Vagina (tissue), 2 donors: ENCODE measurements around the gene PRIMPOL. TPM values are rescaled to one million over a fixed set of nuclear protein-coding genes. Genes with fewer than 3 reads are reported as not detected.
A peak's percentile ranks its signal among the peaks of the same experiment; 100 is the strongest.

Experiments
- DNase-seq, 2 donors: peaks; one replicate each; pipeline ENCODE4 v3.0.0-alpha.2; 2017; ENCODE audit errors: extremely low spot score in 2 of 2
- H3K27ac ChIP-seq: fragments of 200-600 bp; sonication (generic); one replicate; pipeline ENCODE4 v1.5.1; 2019
- H3K27me3 ChIP-seq: fragments of 200-600 bp; sonication (generic); one replicate; pipeline ENCODE4 v1.5.1; 2019
- H3K36me3 ChIP-seq, 2 donors: fragments of 200-600 bp; sonication (generic); one replicate each; pipeline ENCODE4 v1.5.1; 2017 to 2019
- H3K4me1 ChIP-seq: fragments of 200-600 bp; sonication (generic); one replicate; pipeline ENCODE4 v1.5.1; 2019
- H3K4me3 ChIP-seq, 2 donors: fragments of 200-600 bp; sonication (generic); 1 replicate in 1 of 2; 2 replicates in 1 of 2; pipeline ENCODE4 v1.5.1; 2016 to 2019
- H3K9me3 ChIP-seq: fragments of 200-600 bp; sonication (generic); one replicate; pipeline ENCODE4 v1.5.1; 2019
- POLR2A ChIP-seq, 2 donors: fragments of 450-650 bp; IDR thresholded peaks; one replicate each; pipeline ENCODE4 v1.6.1; 2017; ENCODE audit warnings: antibody characterized with exemption in 2 of 2, mild to moderate bottlenecking in 2 of 2, moderate library complexity in 2 of 2
- POLR2AphosphoS5 ChIP-seq, 2 donors: sonication (generic); formaldehyde crosslinking; IDR thresholded peaks; one replicate each; pipeline ENCODE4 v1.9.0; 2017; ENCODE audit warnings: antibody characterized with exemption in 2 of 2, mild to moderate bottlenecking in 2 of 2, low read depth in 1 of 2; ENCODE audit not compliant: insufficient read depth in 1 of 2
- intact Hi-C: fragments of 100-400 bp; cut with DNase I; formaldehyde crosslinking; loops from one replicate; pipeline ENCODE4 v1.15.1; 2023
- total RNA-seq: library from RNA; depleted of rRNA; stranded (reverse); fragments of >200 nt; gene quantifications from one replicate; pipeline ENCODE4 v1.2.3, GENCODE V29; 2016
- TF ChIP-seq, protein P1 (sequence below), 3 experiments: fragments of 450-650 bp in 2 of 3; fragments of 200-600 bp in 1 of 3; sonication (generic) in 1 of 3; IDR thresholded peaks; one replicate each; pipeline ENCODE4 v1.5.1; 2017 to 2019; ENCODE audit warnings: antibody characterized with exemption in 3 of 3, mild to moderate bottlenecking in 2 of 3, moderate library complexity in 2 of 3

Gene PRIMPOL
- total RNA-seq, 1 donor from 2014 or later, result 14.0 TPM

DNA sequence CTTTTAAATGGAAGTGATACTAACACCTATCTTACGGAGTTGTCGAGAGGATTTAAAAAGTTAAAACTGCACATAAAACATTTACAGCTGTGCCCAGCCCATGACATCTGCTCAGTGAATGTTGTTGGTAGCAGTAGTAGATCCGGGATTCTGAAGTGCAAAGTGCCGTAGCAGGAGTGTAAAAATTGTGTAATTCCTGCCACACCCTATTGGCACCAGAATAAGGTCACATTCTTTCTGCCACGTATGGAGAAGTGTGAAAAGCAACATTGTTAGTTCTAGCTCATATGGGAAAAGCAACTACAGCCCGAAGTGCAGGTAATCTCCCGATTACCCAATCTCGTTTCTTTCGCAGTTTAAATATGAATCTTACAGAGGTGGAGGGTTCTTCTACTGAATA, 31.2 kb downstream of the PRIMPOL start:
- TF ChIP-seq POLR2A (IDR thresholded peaks at IDR 0.05), result no peak
- TF ChIP-seq POLR2AphosphoS5 (IDR thresholded peaks at IDR 0.05; ENCODE audit: insufficient read depth in 1 of 2, low read depth in 1 of 2), result peak in 1 of 2 donors; percentile 53
- TF ChIP-seq, protein P1, sequence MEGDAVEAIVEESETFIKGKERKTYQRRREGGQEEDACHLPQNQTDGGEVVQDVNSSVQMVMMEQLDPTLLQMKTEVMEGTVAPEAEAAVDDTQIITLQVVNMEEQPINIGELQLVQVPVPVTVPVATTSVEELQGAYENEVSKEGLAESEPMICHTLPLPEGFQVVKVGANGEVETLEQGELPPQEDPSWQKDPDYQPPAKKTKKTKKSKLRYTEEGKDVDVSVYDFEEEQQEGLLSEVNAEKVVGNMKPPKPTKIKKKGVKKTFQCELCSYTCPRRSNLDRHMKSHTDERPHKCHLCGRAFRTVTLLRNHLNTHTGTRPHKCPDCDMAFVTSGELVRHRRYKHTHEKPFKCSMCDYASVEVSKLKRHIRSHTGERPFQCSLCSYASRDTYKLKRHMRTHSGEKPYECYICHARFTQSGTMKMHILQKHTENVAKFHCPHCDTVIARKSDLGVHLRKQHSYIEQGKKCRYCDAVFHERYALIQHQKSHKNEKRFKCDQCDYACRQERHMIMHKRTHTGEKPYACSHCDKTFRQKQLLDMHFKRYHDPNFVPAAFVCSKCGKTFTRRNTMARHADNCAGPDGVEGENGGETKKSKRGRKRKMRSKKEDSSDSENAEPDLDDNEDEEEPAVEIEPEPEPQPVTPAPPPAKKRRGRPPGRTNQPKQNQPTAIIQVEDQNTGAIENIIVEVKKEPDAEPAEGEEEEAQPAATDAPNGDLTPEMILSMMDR (IDR thresholded peaks at IDR 0.05), result no peak
- DNase-seq, result no peak
- no peaks in the 10 kb centered on the region for H3K27me3 ChIP-seq
- H3K36me3 ChIP-seq, result peaks cover 0 to 7% of the 10 kb centered on the region in 2 donors
- H3K27ac ChIP-seq, result no peak overlapping the region
- H3K9me3 ChIP-seq, result no peaks in the 10 kb centered on the region
- no peak overlapping the region for H3K4me3 ChIP-seq
- H3K4me1 ChIP-seq, result no peaks in the 10 kb centered on the region
- intact Hi-C loops, result no loop called here

- Histone ChIP-seq H3K27ac (no peak overlapping the region), H3K36me3 (peaks cover 0 to 7% of the 10 kb centered on the region in 2 donors), H3K9me3 (no peaks in the 10 kb centered on the region), H3K4me3 (no peak overlapping the region), H3K4me1 (no peaks in the 10 kb centered on the region), H3K27me3 (no peaks in the 10 kb centered on the region)
- TF ChIP-seq POLR2A (IDR thresholded peaks at IDR 0.05), result no peak
- TF ChIP-seq, protein P1 (IDR thresholded peaks at IDR 0.05), result no peak
- no peak for TF ChIP-seq POLR2AphosphoS5 (IDR thresholded peaks at IDR 0.05; ENCODE audit: insufficient read depth in 1 of 2, low read depth in 1 of 2)
- intact Hi-C loops, result no loop called here
- no peak for DNase-seq
Measured at GRCh38 chr4:184681916-184682315, 32.4 kb downstream of the PRIMPOL start.

GRCh38 chr4:184684491-184685189, 35.1 kb downstream of the PRIMPOL start:
- Histone ChIP-seq H3K36me3 (peaks cover 0 to 10% of the 10 kb centered on the region in 2 donors), H3K27ac (no peak overlapping the region), H3K9me3 (no peaks in the 10 kb centered on the region), H3K4me3 (no peak overlapping the region), H3K27me3 (no peaks in the 10 kb centered on the region), H3K4me1 (no peaks in the 10 kb centered on the region)
- intact Hi-C loops, result no loop called here
- TF ChIP-seq, protein P1 (IDR thresholded peaks at IDR 0.05), result no peak
- TF ChIP-seq POLR2A (IDR thresholded peaks at IDR 0.05) (no peak), POLR2AphosphoS5 (IDR thresholded peaks at IDR 0.05; ENCODE audit: insufficient read depth in 1 of 2, low read depth in 1 of 2) (no peak)
- DNase-seq, result no peak

DNA sequence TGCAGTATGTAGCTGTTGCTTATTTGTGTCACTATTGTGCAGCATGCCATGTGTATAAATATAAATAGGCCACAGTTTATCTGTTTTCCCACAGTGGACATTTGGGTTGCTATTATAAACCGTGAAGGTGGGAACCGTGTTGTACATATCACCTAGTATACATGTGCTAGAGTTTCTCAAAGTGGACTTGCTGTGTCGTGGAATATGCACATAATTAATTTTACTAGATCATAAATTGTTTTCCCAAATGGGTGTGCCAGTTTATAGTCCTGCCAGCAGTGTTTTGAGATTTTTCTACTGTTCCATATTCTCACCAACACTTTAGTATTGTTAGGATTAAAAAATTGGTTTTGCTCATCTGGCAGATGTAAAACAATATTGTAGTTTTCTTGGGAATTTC, 38.5 kb downstream of the PRIMPOL start:
- no peaks in the 10 kb centered on the region for H3K4me1 ChIP-seq

GRCh38 chr4:184688447-184688846, 38.9 kb downstream of the PRIMPOL start:
- H3K27ac ChIP-seq, result no peak overlapping the region
- DNase-seq, result no peak
- peaks cover 0 to 16% of the 10 kb centered on the region in 2 donors for H3K36me3 ChIP-seq
- TF ChIP-seq POLR2AphosphoS5 (IDR thresholded peaks at IDR 0.05; ENCODE audit: insufficient read depth in 1 of 2, low read depth in 1 of 2), result peak in 1 of 2 donors; percentile 39
- no peak for TF ChIP-seq POLR2A (IDR thresholded peaks at IDR 0.05)
- intact Hi-C loops, result no loop called here
- no peaks in the 10 kb centered on the region for H3K27me3 ChIP-seq
- H3K9me3 ChIP-seq, result no peaks in the 10 kb centered on the region
- H3K4me3 ChIP-seq, result no peak overlapping the region
- H3K4me1 ChIP-seq, result no peaks in the 10 kb centered on the region

More for the DNA sequence above, 38.5 kb downstream of the PRIMPOL start:
- H3K9me3 ChIP-seq, result no peaks in the 10 kb centered on the region
- peaks cover 0 to 12% of the 10 kb centered on the region in 2 donors for H3K36me3 ChIP-seq
- DNase-seq, result no peak
- TF ChIP-seq POLR2A (IDR thresholded peaks at IDR 0.05) (no peak), POLR2AphosphoS5 (IDR thresholded peaks at IDR 0.05; ENCODE audit: insufficient read depth in 1 of 2, low read depth in 1 of 2) (no peak)
- TF ChIP-seq, protein P1 (IDR thresholded peaks at IDR 0.05), result no peak
- no peak overlapping the region for H3K4me3 ChIP-seq
- intact Hi-C loops, result no loop called here
- H3K27ac ChIP-seq, result no peak overlapping the region
- H3K27me3 ChIP-seq, result no peaks in the 10 kb centered on the region
